Glomerular endothelial cell (primary cell): ENCODE results near the gene RNU6-1. TPM values are rescaled to one million over a fixed set of nuclear protein-coding genes. Genes with fewer than 3 reads are reported as not detected.

Experiments used
- DNase-seq: peaks from one replicate; pipeline ENCODE4 v3.0.0-alpha.2; 2011; ENCODE audit warnings: low read depth, low spot score; ENCODE audit errors: extremely low read depth
- total RNA-seq: library from RNA; depleted of rRNA; stranded (reverse); fragments of >200 nt; gene quantifications from 2 replicates; pipeline ENCODE4 v1.2.3, GENCODE V29; 2015

Gene RNU6-1
- total RNA-seq, 1 donor from 2014 or later = not detected

GRCh38 chr15:67822537-67823313, 17.1 kb downstream of the RNU6-1 start:
- no peak for DNase-seq

GRCh38 chr15:67821784-67822440, 17.9 kb downstream of the RNU6-1 start:
- no peak for DNase-seq

- no peak for DNase-seq
Observed at GRCh38 chr15:67820992-67821783, 18.7 kb downstream of the RNU6-1 start.

- no peak for DNase-seq
Observed at GRCh38 chr15:67820122-67820991, 19.5 kb downstream of the RNU6-1 start.

- no peak for DNase-seq
Observed at GRCh38 chr15:67819636-67820035, 20.2 kb downstream of the RNU6-1 start.

- DNase-seq = no peak
Observed at GRCh38 chr15:67818464-67818863, 21.4 kb downstream of the RNU6-1 start.

GRCh38 chr15:67816668-67817067, 23.2 kb downstream of the RNU6-1 start:
- no peak for DNase-seq

- no peak for DNase-seq
Observed at GRCh38 chr15:67815036-67815592, 24.7 kb downstream of the RNU6-1 start.

- DNase-seq = no peak
Observed at GRCh38 chr15:67813104-67813634, 26.7 kb downstream of the RNU6-1 start.

GRCh38 chr15:67812241-67812644, 27.6 kb downstream of the RNU6-1 start:
- no peak for DNase-seq

- no peak for DNase-seq
Observed at GRCh38 chr15:67809866-67810265, 30.0 kb downstream of the RNU6-1 start.

- no peak for DNase-seq
Observed at GRCh38 chr15:67809441-67809840, 30.4 kb downstream of the RNU6-1 start.

- no peak for DNase-seq
Observed at GRCh38 chr15:67808821-67809220, 31.0 kb downstream of the RNU6-1 start.

GRCh38 chr15:67807836-67808235, 32.0 kb downstream of the RNU6-1 start:
- DNase-seq = no peak

GRCh38 chr15:67807141-67807540, 32.7 kb downstream of the RNU6-1 start:
- DNase-seq = no peak

- no peak for DNase-seq
Observed at GRCh38 chr15:67806536-67806935, 33.3 kb downstream of the RNU6-1 start.

- no peak for DNase-seq
Observed at GRCh38 chr15:67805666-67806516, 34.0 kb downstream of the RNU6-1 start.

GRCh38 chr15:67805008-67805665, 34.7 kb downstream of the RNU6-1 start:
- DNase-seq = no peak
